Liver (tissue), 9 donors: ENCODE measurements around the gene FOCAD. TPM values are rescaled to one million over a fixed set of nuclear protein-coding genes. Genes with fewer than 3 reads are reported as not detected.

Source experiments
- DNase-seq: peaks from one replicate; pipeline ENCODE4 v3.0.0-alpha.2; 2017; ENCODE audit warnings: low spot score
- H3K27ac ChIP-seq, 2 donors: one replicate each; pipeline ENCODE4 v1.7.0; 2013; ENCODE audit warnings: inconsistent platforms in 2 of 2, low read length in 2 of 2, control low read depth in 1 of 2, low read depth in 1 of 2, mild to moderate bottlenecking in 1 of 2
- H3K27me3 ChIP-seq, 4 donors: one replicate each; pipeline versions ENCODE4 v1.6.1 to v1.7.0; 2013; ENCODE audit warnings: low read length in 3 of 4, inconsistent platforms in 1 of 4, mild to moderate bottlenecking in 1 of 4, moderate library complexity in 1 of 4; ENCODE audit not compliant: control insufficient read depth in 4 of 4, insufficient read depth in 4 of 4
- H3K36me3 ChIP-seq, 4 donors: one replicate each; pipeline versions ENCODE4 v1.6.1 to v1.7.0; 2013; ENCODE audit warnings: low read length in 3 of 4, mild to moderate bottlenecking in 3 of 4, low read depth in 1 of 4, moderate library complexity in 1 of 4; ENCODE audit not compliant: control insufficient read depth in 4 of 4, insufficient read depth in 3 of 4
- H3K4me1 ChIP-seq, 4 donors: one replicate each; pipeline versions ENCODE4 v1.6.1 to v1.7.0; 2013; ENCODE audit warnings: low read length in 3 of 4, mild to moderate bottlenecking in 3 of 4, moderate library complexity in 1 of 4; ENCODE audit not compliant: control insufficient read depth in 4 of 4, insufficient read depth in 4 of 4
- H3K4me3 ChIP-seq, 3 donors: one replicate each; pipeline versions ENCODE4 v1.6.1 to v1.7.0; 2013; ENCODE audit warnings: low read length in 3 of 3, control low read depth in 1 of 3, low read depth in 1 of 3, mild to moderate bottlenecking in 1 of 3
- H3K9ac ChIP-seq, 2 donors: one replicate each; pipeline ENCODE4 v1.7.0; 2013; ENCODE audit warnings: low read length in 2 of 2, mild to moderate bottlenecking in 2 of 2, moderate library complexity in 2 of 2, control low read depth in 1 of 2, low read depth in 1 of 2
- H3K9me3 ChIP-seq, 4 donors: one replicate each; pipeline versions ENCODE4 v1.6.1 to v1.7.0; 2013; ENCODE audit warnings: low read length in 3 of 4; ENCODE audit not compliant: control insufficient read depth in 4 of 4
- ATF3 ChIP-seq: IDR thresholded peaks from 2 replicates; pipeline ENCODE4 v1.6.1; 2016; ENCODE audit warnings: antibody characterized with exemption
- CTCF ChIP-seq: fragments of 150-350 bp; IDR thresholded peaks from 2 replicates; pipeline ENCODE4 v1.5.1; 2017; ENCODE audit warnings: improper control_type of control experiment, low read depth, low read length; ENCODE audit not compliant: missing input control
- EGR1 ChIP-seq, 2 donors: IDR thresholded peaks; 2 replicates each; pipeline ENCODE4 v1.6.1; 2016 to 2018; ENCODE audit warnings: antibody characterized with exemption in 2 of 2, low read depth in 2 of 2
- FOXA1 ChIP-seq: IDR thresholded peaks from 2 replicates; pipeline ENCODE4 v1.6.1; 2016; ENCODE audit warnings: antibody characterized with exemption
- FOXA2 ChIP-seq: IDR thresholded peaks from 2 replicates; pipeline ENCODE4 v1.6.1; 2016; ENCODE audit warnings: antibody characterized with exemption
- GABPA ChIP-seq, 2 donors: IDR thresholded peaks in 1 of 2; conservative IDR thresholded peaks in 1 of 2; 2 replicates each; pipeline ENCODE4 v1.6.1; 2016; ENCODE audit warnings: antibody characterized with exemption in 2 of 2, mild to moderate bottlenecking in 1 of 2, moderate library complexity in 1 of 2
- HNF4A ChIP-seq, 2 donors: conservative IDR thresholded peaks; 2 replicates each; pipeline ENCODE4 v1.6.1; 2016; ENCODE audit warnings: antibody characterized with exemption in 2 of 2, mild to moderate bottlenecking in 2 of 2
- HNF4G ChIP-seq: IDR thresholded peaks from 2 replicates; pipeline ENCODE4 v1.6.1; 2016; ENCODE audit warnings: antibody characterized with exemption
- JUND ChIP-seq, 2 donors: IDR thresholded peaks; 2 replicates each; pipeline ENCODE4 v1.6.1; 2016; ENCODE audit warnings: antibody characterized with exemption in 2 of 2
- MAX ChIP-seq: IDR thresholded peaks from 2 replicates; pipeline ENCODE4 v1.6.1; 2016; ENCODE audit warnings: antibody characterized with exemption
- NR2F2 ChIP-seq: IDR thresholded peaks from 2 replicates; pipeline ENCODE4 v1.6.1; 2016; ENCODE audit warnings: antibody characterized with exemption
- RAD21 ChIP-seq, 2 donors: IDR thresholded peaks; 2 replicates each; pipeline ENCODE4 v1.6.1; 2016; ENCODE audit warnings: antibody characterized with exemption in 2 of 2, mild to moderate bottlenecking in 2 of 2
- RXRA ChIP-seq, 2 donors: IDR thresholded peaks; 2 replicates each; pipeline ENCODE4 v1.6.1; 2017 to 2018; ENCODE audit warnings: antibody characterized with exemption in 2 of 2, mild to moderate bottlenecking in 1 of 2
- SP1 ChIP-seq: IDR thresholded peaks from 2 replicates; pipeline ENCODE4 v1.6.1; 2018; ENCODE audit warnings: antibody characterized with exemption, mild to moderate bottlenecking
- TAF1 ChIP-seq: conservative IDR thresholded peaks from 2 replicates; pipeline ENCODE4 v1.6.1; 2016; ENCODE audit warnings: antibody characterized with exemption, mild to moderate bottlenecking
- YY1 ChIP-seq: IDR thresholded peaks from 2 replicates; pipeline ENCODE4 v1.6.1; 2016; ENCODE audit warnings: antibody characterized with exemption, mild to moderate bottlenecking
- WGBS: extraction: QIAGEN DNeasy Blood & Tissue Kit; methylation state at CpG from one replicate; pipeline ENCODE4 v1.1.7; 2013; 5-methylcytosine and 5-hydroxymethylcytosine counted together
- polyA plus RNA-seq, 2 donors: library from polyadenylated mRNA; stranded (reverse) in 1 of 2; unstranded in 1 of 2; fragments of 200-250 nt in 1 of 2; fragments of >200 nt in 1 of 2; fragmentation: Nextera tagmentation in 1 of 2; extraction: Ambion mirVana in 1 of 2; gene quantifications; one replicate each; pipeline versions ENCODE4 v1.2.1 to v1.2.3, GENCODE V29; 2013 to 2015
- total RNA-seq, 2 donors: library from RNA; depleted of rRNA; stranded (reverse); fragments of >200 nt; gene quantifications; one replicate each; pipeline ENCODE4 v1.2.3, GENCODE V29; 2014
- TF ChIP-seq, protein P1 (sequence below): IDR thresholded peaks from 2 replicates; pipeline ENCODE4 v1.6.1; 2016; ENCODE audit warnings: antibody characterized with exemption
- TF ChIP-seq, protein P2 (sequence below): IDR thresholded peaks from 2 replicates; pipeline ENCODE4 v1.6.1; 2016; ENCODE audit warnings: antibody characterized with exemption, mild to moderate bottlenecking
- donor health status: healthy.
- donor health status: healthy.
- donor health status: healthy.
- donor health status: healthy.
- donor health status: healthy.

The FOCAD gene
- total and polyA plus RNA-seq, 4 donors, result 3.2 to 21.0 (median 10.3) TPM

GRCh38 chr9:20664501-20664900 is 19.6 kb upstream of the FOCAD start:
- H3K27ac ChIP-seq, result no peak overlapping the region
- H3K9ac ChIP-seq, result no peak overlapping the region
- H3K4me3 ChIP-seq, result no peak overlapping the region
- no peaks in the 10 kb centered on the region for H3K36me3 ChIP-seq
- H3K4me1 ChIP-seq, result no peaks in the 10 kb centered on the region
- H3K9me3 ChIP-seq, result no peaks in the 10 kb centered on the region
- no peak for DNase-seq
- no peaks in the 10 kb centered on the region for H3K27me3 ChIP-seq
- TF ChIP-seq YY1 (no peak), FOXA2 (no peak), GABPA (IDR thresholded peaks at IDR 0.05 in 1 of 2, conservative IDR thresholded peaks at IDR 0.05 in 1 of 2) (no peak), RXRA (IDR thresholded peaks at IDR 0.05) (no peak), MAX (no peak), NR2F2 (no peak), TAF1 (no peak), SP1 (no peak), FOXA1 (no peak), RAD21 (IDR thresholded peaks at IDR 0.05) (no peak), ATF3 (no peak), EGR1 (IDR thresholded peaks at IDR 0.05; ENCODE audit: low read depth in 2 of 2) (no peak), HNF4G (no peak), HNF4A (conservative IDR thresholded peaks at IDR 0.05) (no peak), JUND (IDR thresholded peaks at IDR 0.05) (no peak), CTCF (no peak)
- TF ChIP-seq, protein P1, sequence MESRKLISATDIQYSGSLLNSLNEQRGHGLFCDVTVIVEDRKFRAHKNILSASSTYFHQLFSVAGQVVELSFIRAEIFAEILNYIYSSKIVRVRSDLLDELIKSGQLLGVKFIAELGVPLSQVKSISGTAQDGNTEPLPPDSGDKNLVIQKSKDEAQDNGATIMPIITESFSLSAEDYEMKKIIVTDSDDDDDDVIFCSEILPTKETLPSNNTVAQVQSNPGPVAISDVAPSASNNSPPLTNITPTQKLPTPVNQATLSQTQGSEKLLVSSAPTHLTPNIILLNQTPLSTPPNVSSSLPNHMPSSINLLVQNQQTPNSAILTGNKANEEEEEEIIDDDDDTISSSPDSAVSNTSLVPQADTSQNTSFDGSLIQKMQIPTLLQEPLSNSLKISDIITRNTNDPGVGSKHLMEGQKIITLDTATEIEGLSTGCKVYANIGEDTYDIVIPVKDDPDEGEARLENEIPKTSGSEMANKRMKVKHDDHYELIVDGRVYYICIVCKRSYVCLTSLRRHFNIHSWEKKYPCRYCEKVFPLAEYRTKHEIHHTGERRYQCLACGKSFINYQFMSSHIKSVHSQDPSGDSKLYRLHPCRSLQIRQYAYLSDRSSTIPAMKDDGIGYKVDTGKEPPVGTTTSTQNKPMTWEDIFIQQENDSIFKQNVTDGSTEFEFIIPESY, result no peak
- TF ChIP-seq, protein P2, sequence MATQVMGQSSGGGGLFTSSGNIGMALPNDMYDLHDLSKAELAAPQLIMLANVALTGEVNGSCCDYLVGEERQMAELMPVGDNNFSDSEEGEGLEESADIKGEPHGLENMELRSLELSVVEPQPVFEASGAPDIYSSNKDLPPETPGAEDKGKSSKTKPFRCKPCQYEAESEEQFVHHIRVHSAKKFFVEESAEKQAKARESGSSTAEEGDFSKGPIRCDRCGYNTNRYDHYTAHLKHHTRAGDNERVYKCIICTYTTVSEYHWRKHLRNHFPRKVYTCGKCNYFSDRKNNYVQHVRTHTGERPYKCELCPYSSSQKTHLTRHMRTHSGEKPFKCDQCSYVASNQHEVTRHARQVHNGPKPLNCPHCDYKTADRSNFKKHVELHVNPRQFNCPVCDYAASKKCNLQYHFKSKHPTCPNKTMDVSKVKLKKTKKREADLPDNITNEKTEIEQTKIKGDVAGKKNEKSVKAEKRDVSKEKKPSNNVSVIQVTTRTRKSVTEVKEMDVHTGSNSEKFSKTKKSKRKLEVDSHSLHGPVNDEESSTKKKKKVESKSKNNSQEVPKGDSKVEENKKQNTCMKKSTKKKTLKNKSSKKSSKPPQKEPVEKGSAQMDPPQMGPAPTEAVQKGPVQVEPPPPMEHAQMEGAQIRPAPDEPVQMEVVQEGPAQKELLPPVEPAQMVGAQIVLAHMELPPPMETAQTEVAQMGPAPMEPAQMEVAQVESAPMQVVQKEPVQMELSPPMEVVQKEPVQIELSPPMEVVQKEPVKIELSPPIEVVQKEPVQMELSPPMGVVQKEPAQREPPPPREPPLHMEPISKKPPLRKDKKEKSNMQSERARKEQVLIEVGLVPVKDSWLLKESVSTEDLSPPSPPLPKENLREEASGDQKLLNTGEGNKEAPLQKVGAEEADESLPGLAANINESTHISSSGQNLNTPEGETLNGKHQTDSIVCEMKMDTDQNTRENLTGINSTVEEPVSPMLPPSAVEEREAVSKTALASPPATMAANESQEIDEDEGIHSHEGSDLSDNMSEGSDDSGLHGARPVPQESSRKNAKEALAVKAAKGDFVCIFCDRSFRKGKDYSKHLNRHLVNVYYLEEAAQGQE, result no peak
- 95% methylated on average over 3 of the region's 3 CpGs for WGBS

DNA sequence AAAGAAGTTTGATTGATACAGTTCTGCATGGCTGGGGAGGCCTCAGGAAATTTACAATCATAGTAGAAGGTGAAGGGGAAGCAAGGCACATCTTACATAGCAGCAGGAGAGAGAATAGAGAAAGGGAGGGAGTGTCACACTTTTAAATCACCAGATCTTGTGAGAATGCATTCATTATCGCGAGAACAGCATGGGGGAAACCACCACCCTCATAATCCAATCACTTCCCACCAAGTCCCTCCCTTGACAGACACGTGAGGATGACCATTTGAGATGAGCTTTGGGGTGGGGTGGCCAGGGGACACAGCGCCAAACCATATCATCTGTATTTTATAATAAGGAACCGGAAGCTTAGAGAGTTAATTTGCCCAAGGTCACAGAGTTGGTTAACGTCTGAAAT is 13.7 kb upstream of the FOCAD start:
- TF ChIP-seq CTCF (no peak), SP1 (no peak)
- no peak overlapping the region for H3K4me3 ChIP-seq
- 78% methylated on average over 6 of the region's 6 CpGs for WGBS

More for the DNA sequence above, 13.7 kb upstream of the FOCAD start:
- Histone ChIP-seq H3K4me1 (no peaks in the 10 kb centered on the region), H3K9ac (no peak overlapping the region), H3K9me3 (no peaks in the 10 kb centered on the region), H3K36me3 (no peaks in the 10 kb centered on the region), H3K27me3 (no peaks in the 10 kb centered on the region), H3K27ac (no peak overlapping the region)
- no peak for DNase-seq
